ENCODE results near the gene CFAP210. TPM values are rescaled to one million over a fixed set of nuclear protein-coding genes. Genes with fewer than 3 reads are reported as not detected.
A peak's percentile ranks its signal among the peaks of the same experiment; 100 is the strongest.

Gene CFAP210
- total and polyA plus RNA-seq, 9 of the 15 experiments (the other 6 are each of a cell fraction or from before 2014, with no cell fraction given) = 0.75 to 3.6 (median 1.3) TPM

DNA sequence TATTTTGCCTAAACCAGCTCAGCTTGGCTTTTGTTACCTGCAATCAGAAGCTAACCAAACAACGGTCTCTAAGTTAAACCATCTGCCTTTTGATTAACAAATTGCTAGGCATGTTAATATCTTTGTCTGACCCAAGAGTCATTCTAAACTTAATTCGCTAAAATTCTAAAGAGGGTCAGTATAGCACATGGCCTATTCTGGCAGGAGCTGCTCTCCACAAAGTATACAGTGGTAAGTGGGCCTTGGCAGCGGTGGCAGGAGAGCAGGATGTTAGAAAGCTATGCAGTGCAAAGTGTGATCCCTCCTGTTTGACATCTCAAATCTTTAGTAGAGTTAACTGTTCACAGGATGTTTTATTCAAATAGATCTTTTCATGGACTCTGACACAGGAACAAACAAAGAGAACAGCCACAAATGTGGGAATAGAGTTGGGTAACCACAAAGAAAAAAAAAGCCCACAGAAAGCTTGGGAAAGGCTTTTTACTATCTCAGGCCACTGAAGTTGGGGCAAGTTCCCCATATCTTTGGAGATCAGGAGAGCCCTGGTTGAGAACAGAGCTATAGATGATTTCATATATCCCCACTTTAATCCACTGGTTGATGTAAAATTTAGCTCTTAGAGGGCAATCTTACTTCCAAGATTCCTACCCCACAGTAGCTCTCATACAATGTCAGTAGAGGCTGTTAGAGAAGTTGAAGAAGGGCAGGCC is 10.6 kb downstream of the CFAP210 start:
- peak overlapping the region; percentile 7; the same call in 1 of the 2 replicates for H2AFZ ChIP-seq (ENCODE audit: low read depth, low read length)
- BruUV-seq (replicated peaks) = no TSS peak
- H3K36me3 ChIP-seq (ENCODE audit: control insufficient read depth, insufficient read depth, low read length) = no peaks in the 10 kb centered on the region
- H3K9me3 ChIP-seq (replicated peaks; ENCODE audit: control insufficient read depth, insufficient read depth, low read depth, low read length) = no peaks in the 10 kb centered on the region
- no peak overlapping the region for H3K27ac ChIP-seq (ENCODE audit: extremely low read depth, low read depth, low read length)
- intact Hi-C loops (cut with micrococcal nuclease) = no loop called here
- H3K27me3 ChIP-seq (ENCODE audit: control insufficient read depth in 2 of 2, insufficient read depth in 2 of 2, low read length in 2 of 2) = no peaks in the 10 kb centered on the region
- no peak for DNase-seq (ENCODE audit: extremely low read depth in 1 of 4, low spot score in 3 of 4)
- H3K4me1 ChIP-seq (replicated peaks in 1 of 2; ENCODE audit: control insufficient read depth in 2 of 2, insufficient read depth in 2 of 2, low read length in 2 of 2) = peaks cover 0 to 6% of the 10 kb centered on the region in 2 experiments; a peak in 1 of 5 replicates
- no peaks in the 10 kb centered on the region for H3K9me1 ChIP-seq (ENCODE audit: control insufficient read depth, insufficient read depth, low read length)
- H4K20me1 ChIP-seq (replicated peaks; ENCODE audit: control insufficient read depth, insufficient read depth, low read length) = no peaks in the 10 kb centered on the region
- no peak overlapping the region for H3K9ac ChIP-seq (ENCODE audit: insufficient read depth in 1 of 2, low read depth in 2 of 2, low read length in 2 of 2)
- no peak overlapping the region for H3K4me2 ChIP-seq (ENCODE audit: insufficient read depth, low read length)
- in situ Hi-C loops (cut with MboI) = no loop called here
- H3K79me2 ChIP-seq (ENCODE audit: control insufficient read depth, insufficient read depth, low read length) = no peaks in the 10 kb centered on the region
- TF ChIP-seq FOSL1 (tag; conservative IDR thresholded peaks at IDR 0.05) (peak; percentile 37; the same call in 1 of the 2 replicates), CBX5 (IDR thresholded peaks at IDR 0.05; ENCODE audit: borderline replicate concordance, low read depth) (0 out of 2 replicates have a peak, but pooled peaks have one; percentile 26), TEAD4 (IDR thresholded peaks at IDR 0.05; ENCODE audit: low read length) (no peak), TEAD4 (CRISPR knock-in tag; IDR thresholded peaks at IDR 0.05; ENCODE audit: borderline replicate concordance) (no peak), CBX3 (IDR thresholded peaks at IDR 0.05; ENCODE audit: borderline replicate concordance in 1 of 2, low read length in 2 of 2) (peak in 1 of 2 experiments; percentile 94; a peak in 1 of 3 replicates)
- TF ChIP-seq, protein P1, sequence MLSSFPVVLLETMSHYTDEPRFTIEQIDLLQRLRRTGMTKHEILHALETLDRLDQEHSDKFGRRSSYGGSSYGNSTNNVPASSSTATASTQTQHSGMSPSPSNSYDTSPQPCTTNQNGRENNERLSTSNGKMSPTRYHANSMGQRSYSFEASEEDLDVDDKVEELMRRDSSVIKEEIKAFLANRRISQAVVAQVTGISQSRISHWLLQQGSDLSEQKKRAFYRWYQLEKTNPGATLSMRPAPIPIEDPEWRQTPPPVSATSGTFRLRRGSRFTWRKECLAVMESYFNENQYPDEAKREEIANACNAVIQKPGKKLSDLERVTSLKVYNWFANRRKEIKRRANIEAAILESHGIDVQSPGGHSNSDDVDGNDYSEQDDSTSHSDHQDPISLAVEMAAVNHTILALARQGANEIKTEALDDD (IDR thresholded peaks at IDR 0.05) = peak; percentile 71
- ATAC-seq = peak; percentile 68
- no peak for FAIRE-seq
- no peak overlapping the region for H3K4me3 ChIP-seq
- CTCF ChIA-PET (ENCODE audit: low intra/inter-chr PET ratio) = no interaction called here
- POLR2A ChIA-PET = interaction anchor here (1.0 to 2.6 kb wide), 9 partner anchors 10 to 129 kb away, joined by 3 to 12 read pairs (median 5); partner anchors contain the start of genes CFAP210 and PHOSPHO2
- 61% methylated on average over 3 of the region's 3 CpGs for WGBS (ENCODE audit: insufficient coverage, low coverage, missing lambda C conversion rate)
